Thoracic aorta (tissue), 2 donors: ENCODE measurements around the gene CNBD2. TPM values are rescaled to one million over a fixed set of nuclear protein-coding genes. Genes with fewer than 3 reads are reported as not detected.

Experiments used
- ATAC-seq: fragments of 150-250 bp; one replicate; pipeline ENCODE4 v1.8.0; 2017; ENCODE audit warnings: low read depth; ENCODE audit not compliant: insufficient number of reproducible peaks, low FRiP score
- DNase-seq: peaks from one replicate; pipeline ENCODE4 v3.0.0-alpha.2; 2020; ENCODE audit warnings: low spot score
- H3K27ac ChIP-seq, 2 donors: fragments of 200-600 bp; sonication (generic); 1 replicate in 1 of 2; 2 replicates in 1 of 2; pipeline ENCODE4 v1.5.1; 2016; ENCODE audit warnings: mild to moderate bottlenecking in 2 of 2, moderate library complexity in 2 of 2
- H3K27me3 ChIP-seq: fragments of 200-600 bp; sonication (generic); replicated peaks from 2 replicates; pipeline ENCODE4 v1.6.0; 2016; ENCODE audit warnings: mild to moderate bottlenecking; ENCODE audit not compliant: insufficient read depth
- H3K36me3 ChIP-seq: fragments of 200-600 bp; sonication (generic); one replicate; pipeline ENCODE4 v1.5.1; 2016
- H3K4me1 ChIP-seq, 2 donors: fragments of 200-600 bp; sonication (generic); 1 replicate in 1 of 2; 2 replicates in 1 of 2; pipeline versions ENCODE4 v1.5.1 to v1.6.0; 2016; ENCODE audit warnings: low read depth in 2 of 2, mild to moderate bottlenecking in 1 of 2; ENCODE audit not compliant: control insufficient read depth in 1 of 2
- H3K4me3 ChIP-seq: fragments of 200-600 bp; sonication (generic); 2 replicates; pipeline ENCODE4 v1.5.1; 2016; ENCODE audit warnings: mild to moderate bottlenecking
- H3K9me3 ChIP-seq: fragments of 200-600 bp; sonication (generic); 2 replicates; pipeline ENCODE4 v1.5.1; 2016
- total RNA-seq, 2 donors: library from RNA; depleted of rRNA; stranded (reverse); fragments of >200 nt; gene quantifications; one replicate each; pipeline versions ENCODE4 v1.1.0 to v1.2.3, GENCODE V29; 2016
- TF ChIP-seq, protein P1 (sequence below): fragments of 200-600 bp; sonication (generic); IDR thresholded peaks from one replicate; pipeline ENCODE4 v1.5.1; 2019; ENCODE audit warnings: antibody characterized with exemption

Gene CNBD2
- total RNA-seq, 2 donors from 2014 or later: 1.2 to 2.6 TPM

GRCh38 chr20:35974256-35974655, 5.9 kb downstream of the CNBD2 start:
- H3K36me3 ChIP-seq: no peaks in the 10 kb centered on the region
- no peak for DNase-seq
- no peak for ATAC-seq
- TF ChIP-seq, protein P1, sequence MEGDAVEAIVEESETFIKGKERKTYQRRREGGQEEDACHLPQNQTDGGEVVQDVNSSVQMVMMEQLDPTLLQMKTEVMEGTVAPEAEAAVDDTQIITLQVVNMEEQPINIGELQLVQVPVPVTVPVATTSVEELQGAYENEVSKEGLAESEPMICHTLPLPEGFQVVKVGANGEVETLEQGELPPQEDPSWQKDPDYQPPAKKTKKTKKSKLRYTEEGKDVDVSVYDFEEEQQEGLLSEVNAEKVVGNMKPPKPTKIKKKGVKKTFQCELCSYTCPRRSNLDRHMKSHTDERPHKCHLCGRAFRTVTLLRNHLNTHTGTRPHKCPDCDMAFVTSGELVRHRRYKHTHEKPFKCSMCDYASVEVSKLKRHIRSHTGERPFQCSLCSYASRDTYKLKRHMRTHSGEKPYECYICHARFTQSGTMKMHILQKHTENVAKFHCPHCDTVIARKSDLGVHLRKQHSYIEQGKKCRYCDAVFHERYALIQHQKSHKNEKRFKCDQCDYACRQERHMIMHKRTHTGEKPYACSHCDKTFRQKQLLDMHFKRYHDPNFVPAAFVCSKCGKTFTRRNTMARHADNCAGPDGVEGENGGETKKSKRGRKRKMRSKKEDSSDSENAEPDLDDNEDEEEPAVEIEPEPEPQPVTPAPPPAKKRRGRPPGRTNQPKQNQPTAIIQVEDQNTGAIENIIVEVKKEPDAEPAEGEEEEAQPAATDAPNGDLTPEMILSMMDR: no peak
- H3K27me3 ChIP-seq: no peaks in the 10 kb centered on the region
- no peak overlapping the region for H3K4me3 ChIP-seq
- H3K9me3 ChIP-seq: no peaks in the 10 kb centered on the region
- H3K4me1 ChIP-seq: no peaks in the 10 kb centered on the region
- H3K27ac ChIP-seq: no peak overlapping the region

- no peaks in the 10 kb centered on the region for H3K4me1 ChIP-seq
- no peaks in the 10 kb centered on the region for H3K36me3 ChIP-seq
- H3K27me3 ChIP-seq: no peaks in the 10 kb centered on the region
- no peak for ATAC-seq
- no peak overlapping the region for H3K27ac ChIP-seq
- H3K4me3 ChIP-seq: no peak overlapping the region
- TF ChIP-seq, protein P1: no peak
- DNase-seq: no peak
- H3K9me3 ChIP-seq: no peaks in the 10 kb centered on the region
Observed at GRCh38 chr20:35975576-35976373, 7.4 kb downstream of the CNBD2 start.

GRCh38 chr20:35978041-35978513, 9.7 kb downstream of the CNBD2 start:
- Histone ChIP-seq H3K4me3 (no peak overlapping the region), H3K4me1 (no peaks in the 10 kb centered on the region), H3K27me3 (no peaks in the 10 kb centered on the region), H3K9me3 (no peaks in the 10 kb centered on the region), H3K27ac (no peak overlapping the region), H3K36me3 (no peaks in the 10 kb centered on the region)
- ATAC-seq: no peak
- DNase-seq: no peak
- TF ChIP-seq, protein P1: no peak

- no peak for DNase-seq
- no peaks in the 10 kb centered on the region for H3K27me3 ChIP-seq
- no peak overlapping the region for H3K27ac ChIP-seq
- H3K4me1 ChIP-seq: no peaks in the 10 kb centered on the region
- no peaks in the 10 kb centered on the region for H3K9me3 ChIP-seq
- TF ChIP-seq, protein P1: no peak
- H3K4me3 ChIP-seq: no peak overlapping the region
- ATAC-seq: no peak
- no peaks in the 10 kb centered on the region for H3K36me3 ChIP-seq
Observed at GRCh38 chr20:35979544-35979943, 11.2 kb downstream of the CNBD2 start.

DNA sequence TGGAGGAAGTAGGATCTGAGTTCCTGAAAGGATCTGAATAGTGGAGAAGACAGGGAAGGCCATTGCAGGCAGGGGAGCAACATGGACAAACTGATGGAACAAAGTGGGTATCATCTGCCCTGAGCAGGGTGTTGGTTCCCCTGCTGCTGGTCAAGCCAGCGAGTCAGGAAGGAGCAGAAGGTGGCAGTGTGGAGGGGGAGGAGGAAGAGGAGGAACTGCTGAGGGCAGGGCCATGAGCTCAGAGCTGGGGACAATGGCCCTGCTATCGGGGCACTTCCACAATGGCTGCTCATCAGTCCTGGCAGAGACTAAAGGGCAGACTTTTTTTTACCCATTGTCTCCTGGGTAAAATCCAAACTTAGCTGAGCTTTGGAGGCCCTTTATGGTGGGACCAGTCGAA, 13.6 kb downstream of the CNBD2 start:
- Histone ChIP-seq H3K9me3 (no peaks in the 10 kb centered on the region), H3K27me3 (no peaks in the 10 kb centered on the region), H3K4me1 (no peaks in the 10 kb centered on the region), H3K4me3 (no peak overlapping the region), H3K27ac (no peak overlapping the region), H3K36me3 (no peaks in the 10 kb centered on the region)
- TF ChIP-seq, protein P1: no peak
- ATAC-seq (no peak), DNase-seq (no peak)
